ENCODE data around the gene STAT3.

GRCh38 chr17:42321555-42321954 is 66.7 kb downstream of the STAT3 start:
- no peak for TF ChIP-seq YY1 (IDR thresholded peaks at IDR 0.05; ENCODE audit: insufficient read depth, insufficient read length)
- no peak for TF ChIP-seq SUZ12 (IDR thresholded peaks at IDR 0.05; ENCODE audit: extremely low read depth, insufficient read depth, insufficient read length)
- TF ChIP-seq ZNF274 (IDR thresholded peaks at IDR 0.05; ENCODE audit: low read depth, low read length), result no peak

Measured in NT2/D1 (cell line).